Aorta (tissue), 5 donors: ENCODE results near the gene HACL1. TPM values are rescaled to one million over a fixed set of nuclear protein-coding genes. Genes with fewer than 3 reads are reported as not detected.
A peak's percentile ranks its signal among the peaks of the same experiment; 100 is the strongest.
"Not testable (repeated sequence)": the region's sequence is repeated elsewhere in the genome, so short reads cannot be mapped to it uniquely, and the experiment has no call there.

Source experiments
- ATAC-seq: fragments of 200-7000 bp; cut with Tn5 transposase; one replicate; pipeline ENCODE4 v1.9.1; 2022; ENCODE audit warnings: moderate library complexity; ENCODE audit not compliant: low FRiP score
- DNase-seq, 2 donors: peaks; one replicate each; pipeline ENCODE4 v3.0.0-alpha.2; 2020
- H3K27ac ChIP-seq, 2 donors: one replicate each; pipeline ENCODE4 v1.5.1; 2013; ENCODE audit warnings: low read length in 2 of 2, mild to moderate bottlenecking in 2 of 2, moderate library complexity in 2 of 2, control low read depth in 1 of 2, inconsistent platforms in 1 of 2, low read depth in 1 of 2
- H3K27me3 ChIP-seq, 2 donors: one replicate each; pipeline ENCODE4 v1.6.1; 2013; ENCODE audit warnings: control low read depth in 1 of 2, low read length in 1 of 2, mild to moderate bottlenecking in 1 of 2, moderate library complexity in 1 of 2; ENCODE audit not compliant: insufficient read depth in 2 of 2, control insufficient read depth in 1 of 2
- H3K36me3 ChIP-seq, 2 donors: one replicate each; pipeline ENCODE4 v1.6.1; 2013; ENCODE audit warnings: control low read depth in 1 of 2, low read length in 1 of 2, mild to moderate bottlenecking in 1 of 2; ENCODE audit not compliant: insufficient read depth in 2 of 2, control insufficient read depth in 1 of 2
- H3K4me1 ChIP-seq, 2 donors: one replicate each; pipeline ENCODE4 v1.6.1; 2013; ENCODE audit warnings: low read length in 2 of 2, control low read depth in 1 of 2, mild to moderate bottlenecking in 1 of 2, moderate library complexity in 1 of 2; ENCODE audit not compliant: insufficient read depth in 2 of 2, control insufficient read depth in 1 of 2
- H3K4me3 ChIP-seq, 2 donors: one replicate each; pipeline ENCODE4 v1.5.1; 2013; ENCODE audit warnings: low read length in 2 of 2, control low read depth in 1 of 2, mild to moderate bottlenecking in 1 of 2
- H3K9me3 ChIP-seq: one replicate; pipeline ENCODE4 v1.6.1; 2013; ENCODE audit warnings: mild to moderate bottlenecking, low read length; ENCODE audit not compliant: control insufficient read depth
- WGBS, 2 donors: extraction: QIAGEN DNeasy Blood & Tissue Kit; methylation state at CpG; one replicate each; pipeline ENCODE4 v1.1.7; 2013; 5-methylcytosine and 5-hydroxymethylcytosine counted together
- intact Hi-C, 2 donors: fragments of 100-400 bp; cut with DNase I; formaldehyde crosslinking; loops; one replicate each; pipeline versions ENCODE4 v1.14.2 to v1.15.0; 2022
- polyA plus RNA-seq, 2 donors: library from polyadenylated mRNA; stranded (reverse); fragments of 200-250 nt; gene quantifications; one replicate each; pipeline ENCODE4 v1.2.3, GENCODE V29; 2013
- total RNA-seq, 2 donors: library from RNA; stranded (reverse); fragmentation: NEBNext Ultra II Directional; extraction: Animal tissue kit (Norgen Biotek cat#: 25700); gene quantifications; one replicate each; pipeline ENCODE4 v1.2.1, GENCODE V29; 2021
- donor health status: healthy with polysubstance abuse.
- donor health status: Bipolar disorder and iron deficiency.
- donor health status: DM: no; HTN: no; CAD: no.
- donor health status: DM: no; HTN: no; CAD: no.
- donor health status: DM: yes; HTN: yes; CAD: no.

HACL1 gene
- total and polyA plus RNA-seq, 4 donors = 13.3 to 27.1 (median 23.3) TPM

DNA sequence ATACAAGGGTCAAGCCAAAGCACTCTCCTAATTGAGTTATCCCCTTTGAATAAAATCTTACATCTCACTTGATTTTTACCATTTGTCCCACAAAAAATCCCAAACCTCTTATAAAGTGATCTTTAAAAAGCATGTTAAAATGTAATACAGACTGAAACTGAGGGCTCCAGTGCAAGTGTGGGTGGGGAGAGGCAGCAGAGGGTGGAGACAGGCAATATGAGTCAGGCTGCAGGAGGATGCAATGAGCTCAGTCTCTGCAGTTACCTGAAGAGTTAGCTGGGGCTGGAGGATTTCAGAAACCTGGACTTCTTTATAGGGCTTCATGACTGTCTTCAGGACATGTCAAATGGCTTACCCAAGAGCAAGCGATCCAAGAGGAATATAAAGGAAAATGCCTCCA, 65.6 kb downstream of the HACL1 start:
- intact Hi-C loops = loop anchor here in 1 of 2 donors (10.0 kb wide), 1 partner anchor 91 kb away; no protein-coding TSS in a partner anchor
- H3K36me3 ChIP-seq = no peaks in the 10 kb centered on the region
- no peak overlapping the region for H3K27ac ChIP-seq
- H3K27me3 ChIP-seq = no peaks in the 10 kb centered on the region
- no peaks in the 10 kb centered on the region for H3K9me3 ChIP-seq
- H3K4me1 ChIP-seq = no peaks in the 10 kb centered on the region
- 98 to 100% methylated on average over 1 of the region's 1 CpG for WGBS, 2 donors
- no peak for DNase-seq
- ATAC-seq = no peak
- no peak overlapping the region for H3K4me3 ChIP-seq

DNA sequence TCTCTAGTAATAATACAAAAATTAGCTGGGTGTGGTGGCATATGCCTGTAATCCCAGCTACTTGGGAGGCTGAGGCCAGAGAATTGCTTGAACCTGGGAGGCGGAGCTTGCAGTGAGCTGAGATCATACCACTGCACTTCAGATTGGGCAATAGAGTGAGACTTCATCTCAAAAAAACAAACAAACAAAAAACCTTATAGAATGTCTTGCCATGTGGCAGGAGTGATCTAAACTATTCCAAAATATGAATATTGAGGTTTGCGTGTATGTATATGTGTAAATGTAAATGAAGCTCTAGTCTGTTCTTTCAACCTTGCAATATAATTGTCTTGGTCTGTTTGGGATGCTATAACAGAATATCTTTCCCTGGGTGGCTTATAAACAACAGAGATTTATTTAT, 68.8 kb downstream of the HACL1 start:
- not testable (repeated sequence) for H3K27ac ChIP-seq, H3K9me3 ChIP-seq, H3K4me3 ChIP-seq, ATAC-seq, DNase-seq, H3K27me3 ChIP-seq, H3K4me1 ChIP-seq, H3K36me3 ChIP-seq
- 93 to 99% methylated on average over 2 of the region's 2 CpGs for WGBS, 2 donors
- intact Hi-C loops = loop anchor here in 1 of 2 donors (10.0 kb wide), 1 partner anchor 88 kb away; no protein-coding TSS in a partner anchor

DNA sequence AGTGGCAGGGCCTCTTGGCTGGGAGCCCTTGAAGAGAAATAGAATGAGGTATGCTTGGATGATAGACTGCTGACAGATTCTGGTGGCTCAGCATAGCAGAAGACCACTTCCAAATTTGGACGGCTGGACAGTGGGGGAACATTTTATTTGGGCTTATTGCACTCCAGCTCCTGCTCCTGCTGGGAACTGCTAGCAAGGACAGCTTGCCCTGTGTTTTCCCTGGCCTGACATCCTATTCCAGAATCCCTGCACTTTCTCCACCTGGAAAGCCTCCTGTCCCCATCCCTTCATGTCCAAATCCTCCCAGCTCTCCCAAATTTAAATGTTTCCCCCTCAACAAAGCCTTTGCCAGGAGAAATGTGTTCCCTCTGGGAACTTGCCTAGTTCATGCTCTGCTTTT, 70.0 kb downstream of the HACL1 start:
- Histone ChIP-seq H3K4me1 (peaks cover 0 to 4% of the 10 kb centered on the region in 2 donors), H3K27me3 (no peaks in the 10 kb centered on the region), H3K4me3 (no peak overlapping the region), H3K27ac (no peak overlapping the region), H3K9me3 (no peaks in the 10 kb centered on the region), H3K36me3 (peaks cover 0 to 2% of the 10 kb centered on the region in 2 donors)
- DNase-seq (no peak), ATAC-seq (no peak)
- WGBS, 2 donors = 74 to 78% methylated on average over 1 of the region's 1 CpG
- intact Hi-C loops = loop anchor here in 1 of 2 donors (10.0 kb wide), 1 partner anchor 87 kb away; no protein-coding TSS in a partner anchor

DNA sequence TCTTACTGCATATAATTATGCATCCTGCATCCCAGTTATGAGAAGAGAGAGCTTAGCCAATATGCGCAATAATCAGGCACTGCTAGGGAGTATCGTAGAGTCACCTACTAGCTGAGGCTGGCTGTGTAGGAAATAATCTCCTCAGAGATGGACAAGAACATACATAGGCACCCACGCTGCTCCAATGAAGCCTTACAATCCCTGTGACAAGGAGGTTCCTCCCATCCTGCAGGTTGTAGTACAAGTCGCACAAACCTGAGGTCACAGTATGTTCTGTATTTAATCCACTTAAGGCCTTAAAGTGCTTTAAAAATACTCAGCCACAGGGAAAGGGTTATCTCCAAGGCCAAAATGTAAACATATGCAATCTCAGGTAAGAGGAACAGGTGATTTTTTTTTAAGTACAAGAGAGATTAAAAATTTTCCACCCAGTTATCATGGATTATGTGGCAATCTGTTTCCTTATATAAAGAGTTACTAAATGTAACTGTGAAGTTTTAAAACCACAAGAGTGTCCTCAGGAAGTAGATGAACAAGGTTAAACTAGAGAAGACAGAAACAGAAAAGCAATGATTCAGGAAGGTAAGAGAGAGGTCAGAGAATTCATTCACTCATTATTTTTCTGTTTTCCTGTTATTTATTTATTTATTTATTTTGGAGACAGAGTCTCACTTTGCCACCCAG, 72.4 kb downstream of the HACL1 start:
- ATAC-seq (no peak), DNase-seq (no peak)
- WGBS, 2 donors = 95 to 96% methylated on average over 4 of the region's 4 CpGs
- Histone ChIP-seq H3K9me3 (no peaks in the 10 kb centered on the region), H3K4me3 (no peak overlapping the region), H3K36me3 (peaks cover 0 to 2% of the 10 kb centered on the region in 2 donors), H3K27ac (no peak overlapping the region), H3K27me3 (no peaks in the 10 kb centered on the region), H3K4me1 (peaks cover 0 to 4% of the 10 kb centered on the region in 2 donors)
- intact Hi-C loops = no loop called here

DNA sequence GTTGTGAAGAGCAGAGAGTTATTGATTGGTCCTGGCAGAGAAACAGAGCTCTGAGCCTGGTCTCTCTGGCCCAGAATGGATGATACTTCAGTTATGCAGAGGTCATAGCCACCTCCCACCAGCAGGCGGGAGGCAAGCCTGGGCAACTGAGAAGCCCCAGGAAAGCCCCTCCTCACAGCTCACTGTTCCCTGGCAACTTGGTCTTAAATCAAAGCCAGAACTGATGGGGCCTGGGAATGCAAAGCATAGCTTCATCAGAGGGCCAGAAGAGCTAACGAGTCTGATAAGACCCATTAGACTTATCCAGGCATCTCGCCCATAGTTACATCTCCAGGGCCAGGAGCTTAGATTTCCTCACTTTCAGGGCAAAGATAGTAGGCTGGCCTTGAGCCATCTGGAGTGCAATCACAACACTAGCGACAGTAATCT, 74.3 kb downstream of the HACL1 start:
- Histone ChIP-seq H3K4me1 (peaks cover 0 to 4% of the 10 kb centered on the region in 2 donors), H3K9me3 (no peaks in the 10 kb centered on the region), H3K27me3 (no peaks in the 10 kb centered on the region), H3K36me3 (peaks cover 0 to 2% of the 10 kb centered on the region in 2 donors), H3K27ac (no peak overlapping the region), H3K4me3 (no peak overlapping the region)
- ATAC-seq (peak; percentile 74), DNase-seq (no peak)
- intact Hi-C loops = no loop called here
- WGBS, 2 donors = 24 to 39% methylated on average over 4 of the region's 4 CpGs

DNA sequence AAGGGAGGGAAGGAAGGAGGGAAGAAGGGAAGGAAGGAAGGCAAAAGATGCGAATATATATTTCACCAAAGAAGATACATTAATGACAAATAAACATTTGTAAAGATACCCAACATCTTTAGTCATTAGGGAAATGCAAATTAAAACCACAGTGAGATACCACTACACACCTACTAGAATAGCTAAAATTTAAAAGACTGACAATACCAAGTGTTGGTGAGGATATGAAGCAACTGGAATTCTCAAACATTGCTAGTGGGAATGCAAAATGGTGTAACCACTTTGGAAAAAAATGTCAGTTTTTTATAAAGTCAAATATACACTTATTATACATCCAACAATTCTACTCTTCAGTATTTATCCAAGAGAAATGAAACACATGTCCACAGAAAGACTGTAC, 75.6 kb downstream of the HACL1 start:
- intact Hi-C loops = no loop called here
- Histone ChIP-seq H3K4me1 (peaks cover 0 to 4% of the 10 kb centered on the region in 2 donors), H3K27ac (no peak overlapping the region), H3K27me3 (no peaks in the 10 kb centered on the region), H3K4me3 (no peak overlapping the region), H3K9me3 (no peaks in the 10 kb centered on the region), H3K36me3 (peaks cover 0 to 2% of the 10 kb centered on the region in 2 donors)
- 98 to 100% methylated on average over 1 of the region's 1 CpG for WGBS, 2 donors
- no peak for DNase-seq
- no peak for ATAC-seq

DNA sequence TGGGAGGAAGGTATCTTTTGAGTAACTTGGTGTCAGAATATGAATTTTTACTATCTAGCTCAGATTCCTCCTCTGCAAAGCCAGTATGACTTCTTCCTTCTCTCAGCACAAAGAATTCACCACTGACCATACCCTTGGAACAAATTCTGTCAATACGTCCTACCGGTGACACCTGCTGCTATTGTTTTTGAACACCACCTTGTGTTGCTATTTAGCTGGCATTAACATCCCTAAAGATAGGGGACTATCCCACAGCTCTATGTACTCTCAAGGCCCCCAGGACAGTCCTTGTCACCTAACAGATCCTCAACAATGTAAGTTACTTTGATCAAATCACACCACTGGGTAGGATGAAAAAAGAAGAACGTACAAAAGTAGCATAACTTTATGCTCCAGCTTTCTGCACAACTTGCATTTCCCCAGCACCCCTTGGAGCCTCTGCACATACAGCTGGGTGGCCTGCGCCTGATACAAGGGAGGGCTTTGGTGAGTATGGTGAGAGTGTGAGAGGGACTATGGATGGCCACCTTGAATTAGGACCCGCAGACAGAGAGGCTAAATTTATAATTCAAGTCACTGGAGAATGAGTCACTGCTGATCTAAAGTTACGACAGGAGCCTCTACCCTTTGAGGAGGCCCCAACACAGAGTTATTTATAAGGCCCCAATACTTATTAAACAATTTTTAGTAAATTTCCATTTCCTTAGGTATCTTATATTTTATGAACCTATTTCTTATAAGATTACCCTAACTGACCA, 77.5 kb downstream of the HACL1 start:
- H3K27me3 ChIP-seq = no peaks in the 10 kb centered on the region
- intact Hi-C loops = loop anchor here in 1 of 2 donors (5.0 kb wide), 2 partner anchors 47 to 82 kb away; no protein-coding TSS in a partner anchor
- peaks cover 0 to 6% of the 10 kb centered on the region in 2 donors for H3K4me1 ChIP-seq
- ATAC-seq (no peak), DNase-seq (no peak)
- H3K4me3 ChIP-seq = no peak overlapping the region
- H3K9me3 ChIP-seq = no peaks in the 10 kb centered on the region
- H3K27ac ChIP-seq = no peak overlapping the region
- 62 to 74% methylated on average over 6 of the region's 6 CpGs for WGBS, 2 donors
- H3K36me3 ChIP-seq = peaks cover 0 to under 1% of the 10 kb centered on the region in 2 donors

DNA sequence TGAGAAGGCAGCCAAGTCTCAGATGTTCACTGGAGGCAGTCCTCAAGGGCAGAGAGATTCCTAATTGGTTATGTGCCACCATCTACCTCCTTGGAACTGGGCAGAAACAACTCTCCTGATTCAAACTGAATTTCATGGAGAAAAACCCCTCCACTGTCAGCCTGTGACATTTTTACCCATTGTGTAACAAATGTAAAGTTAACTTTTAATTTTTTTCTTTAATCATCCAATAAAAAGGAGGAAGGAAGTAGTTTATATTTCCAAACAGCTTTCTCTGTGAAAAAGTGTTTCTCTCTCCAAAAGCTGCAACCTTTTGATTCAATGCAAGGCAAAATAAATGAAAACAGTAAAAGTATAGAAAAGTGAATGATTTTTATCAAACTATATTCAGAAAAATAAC, 79.4 kb downstream of the HACL1 start:
- H3K27me3 ChIP-seq = no peaks in the 10 kb centered on the region
- H3K9me3 ChIP-seq = no peaks in the 10 kb centered on the region
- H3K4me3 ChIP-seq = peak overlapping the region in 1 of 2 donors; percentile 54
- no peak for ATAC-seq
- H3K27ac ChIP-seq = no peak overlapping the region
- no peaks in the 10 kb centered on the region for H3K36me3 ChIP-seq
- intact Hi-C loops = loop anchor here in 1 of 2 donors (5.0 kb wide), 2 partner anchors 45 to 80 kb away; no protein-coding TSS in a partner anchor
- H3K4me1 ChIP-seq = peaks cover 0 to 4% of the 10 kb centered on the region in 2 donors
- DNase-seq = no peak
